ENCODE measurements around the gene GLUD1.
A peak's percentile ranks its signal among the peaks of the same experiment; 100 is the strongest.
"Not testable (repeated sequence)": the region's sequence is repeated elsewhere in the genome, so short reads cannot be mapped to it uniquely, and the experiment has no call there.

The GLUD1 gene

DNA sequence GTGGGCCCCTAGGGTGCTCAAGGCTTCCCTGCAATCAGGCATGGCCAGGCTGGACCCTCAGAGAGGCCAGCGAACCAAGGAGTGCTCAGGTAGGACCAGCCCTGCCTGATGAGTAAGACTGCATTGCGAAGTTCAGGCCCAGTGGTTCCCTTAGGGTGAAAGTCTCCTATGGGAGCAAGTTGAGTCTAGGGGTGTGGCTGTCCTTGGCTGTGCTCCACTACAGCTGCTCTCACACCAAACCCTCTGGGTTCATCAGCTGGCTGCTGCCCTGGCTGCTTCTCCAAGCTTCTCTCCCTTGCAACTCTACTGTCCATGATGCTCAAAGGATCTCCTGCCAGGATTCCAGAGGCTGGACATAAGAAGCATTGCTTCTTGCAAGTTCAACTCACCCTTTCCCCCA, 55.9 kb downstream of the GLUD1 start:
- no peak for DNase-seq

GRCh38 chr10:87038286-87038717, 56.3 kb downstream of the GLUD1 start:
- DNase-seq: no peak

DNA sequence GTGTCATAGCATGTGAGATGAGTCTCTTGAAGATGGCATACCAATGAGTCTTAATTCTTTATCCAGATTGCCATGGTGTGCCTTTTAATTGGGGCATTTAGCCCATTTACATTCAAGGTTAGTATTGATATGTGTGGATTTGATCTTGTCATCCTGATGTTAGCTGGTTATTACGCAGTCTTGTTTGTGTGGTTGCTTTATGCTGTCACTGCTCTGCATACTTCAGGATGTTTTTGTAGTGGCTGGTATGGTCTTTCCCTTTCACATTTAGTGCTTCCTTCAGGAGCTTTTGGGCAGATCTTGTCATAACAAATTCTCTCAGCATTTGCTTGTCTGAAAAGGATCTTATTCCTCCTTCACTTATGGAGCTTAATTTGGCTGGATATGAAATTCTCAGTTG, 58.0 kb downstream of the GLUD1 start:
- no peak for DNase-seq

DNA sequence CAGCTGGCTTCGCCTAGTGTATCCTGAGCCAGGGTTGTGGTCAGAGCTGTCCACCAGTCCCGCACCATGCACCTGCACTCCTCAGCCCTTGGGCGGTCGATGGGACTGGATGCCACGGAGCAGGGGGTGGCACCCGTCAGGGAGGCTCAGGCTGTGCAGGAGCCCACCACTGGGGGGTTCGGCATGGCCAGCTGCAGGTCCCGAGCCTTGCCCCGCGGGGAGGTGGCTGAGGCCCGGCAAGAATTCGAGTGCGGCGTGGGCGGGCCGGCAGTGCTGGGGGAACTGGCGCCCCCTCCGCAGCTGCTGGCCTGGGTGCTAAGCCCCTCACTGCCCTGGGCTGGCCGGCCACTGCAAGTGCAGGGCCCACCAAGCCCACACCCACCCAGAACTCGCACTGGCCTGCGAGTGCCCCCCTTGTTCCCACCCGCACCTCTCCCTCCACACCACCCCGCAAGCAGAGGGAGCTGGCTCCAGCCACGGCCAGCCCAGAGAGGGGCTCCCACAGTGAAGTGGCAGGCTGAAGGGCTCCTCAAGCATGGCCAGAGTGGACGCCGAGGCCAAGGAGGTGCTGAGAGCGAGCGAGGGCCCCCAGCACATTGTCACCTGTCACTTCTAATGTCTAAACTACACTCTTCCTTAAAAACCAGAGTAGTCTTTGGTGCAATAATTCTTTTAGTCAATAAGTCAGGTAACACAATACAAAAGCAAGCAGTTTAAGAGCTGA, 63.6 kb downstream of the GLUD1 start:
- no peak for DNase-seq

- not testable (repeated sequence) for DNase-seq
These were observed 64.2 kb downstream of the GLUD1 start for GRCh38 chr10:87030419-87030818.

- not testable (repeated sequence) for DNase-seq
These were observed 67.7 kb downstream of the GLUD1 start for GRCh38 chr10:87026747-87027508.

DNA sequence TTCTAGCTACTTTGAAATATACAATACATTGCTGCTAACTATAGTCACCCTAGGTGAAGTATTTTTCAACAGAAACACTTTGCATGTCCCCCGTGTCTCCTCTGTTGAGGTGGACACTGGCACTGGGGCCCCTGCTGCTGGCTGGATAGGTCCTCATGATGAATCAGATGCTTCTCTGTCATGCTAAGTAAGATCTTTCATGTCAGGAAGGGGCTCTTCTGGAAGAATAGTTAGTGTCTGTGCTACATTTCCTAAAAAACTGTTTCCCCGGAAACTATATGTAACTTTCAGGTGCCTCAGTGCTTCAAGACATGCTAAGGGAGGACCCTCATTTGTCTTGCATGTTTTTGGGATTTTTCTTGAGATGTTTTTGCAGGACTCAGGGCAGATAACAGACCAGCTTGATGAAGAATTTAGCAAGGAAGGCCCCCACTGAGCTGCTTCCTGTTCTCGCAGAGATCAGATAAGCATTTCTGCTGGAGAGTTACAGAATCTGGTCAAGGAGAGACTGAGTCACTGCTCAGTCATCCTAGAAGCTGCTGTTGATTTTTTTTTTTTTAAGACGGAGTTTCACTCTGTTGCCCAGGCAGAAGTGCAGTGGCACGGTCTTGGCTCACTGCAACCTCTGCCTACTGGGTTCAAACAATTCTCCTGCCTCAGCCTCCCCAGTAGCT, 69.2 kb downstream of the GLUD1 start:
- DNase-seq: peak in 1 of 2 donors; percentile 52

- not testable (repeated sequence) for DNase-seq
These were observed 74.6 kb downstream of the GLUD1 start, which contains the start of gene FAM25A for GRCh38 chr10:87020056-87020455. Gene FAM25A (plus strand): TSS chr10:87020294. CDS start chr10:87020325, 31 bp downstream.

GRCh38 chr10:87019504-87019903, 75.1 kb downstream of the GLUD1 start:
- not testable (repeated sequence) for DNase-seq

DNA sequence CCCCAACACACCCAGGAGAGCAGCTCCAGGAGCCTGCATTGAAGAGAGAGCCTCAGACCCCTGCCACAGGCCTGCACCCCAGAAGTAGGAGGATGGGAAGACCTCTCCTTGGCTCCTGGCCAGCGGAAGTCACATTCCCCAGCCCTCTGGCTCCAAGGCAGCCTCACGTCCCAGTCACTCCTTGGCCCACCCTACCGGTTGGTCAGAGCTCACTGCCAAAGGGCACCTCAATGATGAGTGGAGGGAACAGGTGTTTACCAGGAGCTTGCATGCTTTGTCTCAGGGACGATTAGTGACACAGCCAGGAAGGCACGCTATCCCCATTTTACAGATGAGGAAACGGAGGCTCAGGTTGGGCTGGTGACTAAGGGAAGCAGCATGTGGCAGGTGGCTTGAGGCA, 75.6 kb downstream of the GLUD1 start:
- not testable (repeated sequence) for DNase-seq

DNA sequence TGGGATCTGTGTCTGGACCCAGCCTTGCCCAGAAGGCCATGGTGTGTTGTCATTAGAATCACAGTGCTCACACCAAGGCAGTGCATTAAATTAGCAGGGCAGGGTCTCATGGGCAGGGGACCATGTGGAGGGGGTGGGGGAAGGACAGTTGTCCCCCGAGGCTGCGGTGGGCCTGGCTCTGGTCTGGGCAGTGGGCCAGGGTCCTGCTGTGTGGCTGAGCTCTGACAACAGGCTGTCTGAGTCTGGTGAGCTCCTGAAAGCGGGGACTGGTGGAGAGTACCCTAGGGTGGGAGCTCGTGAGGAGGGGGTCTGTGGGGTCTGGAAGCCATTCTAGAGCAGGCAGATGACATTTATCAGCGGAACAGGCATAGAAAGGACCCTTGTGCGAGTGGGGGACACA, 76.5 kb downstream of the GLUD1 start:
- DNase-seq: not testable (repeated sequence)

DNA sequence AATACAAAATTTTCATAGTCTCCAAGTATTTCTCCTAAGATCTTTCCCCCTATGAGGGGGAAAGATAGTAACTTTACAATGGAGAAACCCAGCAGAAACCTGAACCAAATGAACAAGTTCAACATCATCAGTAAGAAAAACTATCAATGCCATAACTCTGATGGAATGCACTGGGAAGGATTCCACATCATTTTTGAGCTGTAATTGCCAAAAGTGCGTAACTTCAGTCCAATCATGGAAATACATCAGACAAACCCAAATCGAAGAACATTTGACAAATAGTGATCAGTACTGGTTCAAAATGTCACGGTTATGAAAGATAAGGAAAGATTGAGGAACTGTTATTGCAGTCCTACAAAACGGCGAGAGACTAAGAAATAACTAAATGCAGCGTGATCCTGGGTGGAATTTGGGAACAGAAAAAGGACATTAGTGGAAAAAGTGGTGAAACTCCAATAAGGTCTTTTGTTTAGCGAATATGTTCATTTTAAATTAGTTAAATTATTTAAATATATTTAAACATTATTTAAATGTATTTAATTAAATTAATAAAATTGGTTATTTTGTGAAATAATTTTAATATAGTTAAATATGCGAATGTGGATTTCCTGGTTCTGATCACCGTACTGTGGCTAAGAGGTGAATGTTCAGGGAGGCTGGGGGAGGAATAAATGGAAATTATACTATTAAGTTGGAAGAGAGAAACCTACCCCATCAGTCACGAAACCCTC, 79.5 kb downstream of the GLUD1 start:
- not testable (repeated sequence) for DNase-seq

DNA sequence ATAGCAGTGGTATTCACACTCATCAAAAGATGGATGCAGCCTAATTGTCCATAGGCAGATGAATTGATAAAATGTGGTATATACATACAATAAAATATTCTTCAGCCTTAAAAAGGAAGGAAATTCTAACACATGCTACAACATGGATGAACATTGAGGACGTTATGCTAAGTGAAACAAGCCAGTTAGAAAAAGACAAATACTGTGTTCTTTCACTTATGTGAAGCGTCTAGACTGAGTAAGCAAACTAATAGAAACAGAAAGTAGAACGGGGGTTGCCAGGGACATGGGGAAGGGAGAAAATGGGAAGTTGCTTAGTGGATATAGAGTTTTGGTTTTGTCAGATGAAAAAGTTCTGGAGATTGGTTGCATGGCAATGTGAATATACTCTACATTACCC, 81.1 kb downstream of the GLUD1 start:
- DNase-seq: peak in 1 of 2 donors; percentile 35

DNA sequence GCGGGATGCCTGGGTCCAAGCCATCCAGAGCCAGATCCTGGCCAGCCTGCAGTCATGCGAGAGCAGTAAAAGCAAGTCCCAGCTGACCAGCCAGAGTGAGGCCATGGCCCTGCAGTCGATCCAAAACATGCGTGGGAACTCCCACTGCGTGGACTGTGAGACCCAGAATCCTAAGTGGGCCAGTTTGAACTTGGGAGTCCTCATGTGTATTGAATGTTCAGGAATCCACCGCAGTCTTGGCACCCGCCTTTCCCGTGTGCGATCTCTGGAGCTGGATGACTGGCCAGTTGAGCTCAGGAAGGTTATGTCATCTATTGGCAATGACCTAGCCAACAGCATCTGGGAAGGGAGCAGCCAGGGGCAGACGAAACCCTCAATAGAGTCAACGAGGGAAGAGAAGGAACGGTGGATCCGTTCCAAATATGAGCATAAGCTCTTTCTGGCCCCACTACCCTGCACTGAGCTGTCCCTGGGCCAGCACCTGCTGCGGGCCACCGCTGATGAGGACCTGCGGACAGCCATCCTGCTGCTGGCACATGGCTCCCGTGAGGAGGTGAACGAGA, 85.4 kb downstream of the GLUD1 start:
- not testable (repeated sequence) for DNase-seq

- DNase-seq: not testable (repeated sequence)
These were observed 86.3 kb downstream of the GLUD1 start for GRCh38 chr10:87008303-87008702.

DNA sequence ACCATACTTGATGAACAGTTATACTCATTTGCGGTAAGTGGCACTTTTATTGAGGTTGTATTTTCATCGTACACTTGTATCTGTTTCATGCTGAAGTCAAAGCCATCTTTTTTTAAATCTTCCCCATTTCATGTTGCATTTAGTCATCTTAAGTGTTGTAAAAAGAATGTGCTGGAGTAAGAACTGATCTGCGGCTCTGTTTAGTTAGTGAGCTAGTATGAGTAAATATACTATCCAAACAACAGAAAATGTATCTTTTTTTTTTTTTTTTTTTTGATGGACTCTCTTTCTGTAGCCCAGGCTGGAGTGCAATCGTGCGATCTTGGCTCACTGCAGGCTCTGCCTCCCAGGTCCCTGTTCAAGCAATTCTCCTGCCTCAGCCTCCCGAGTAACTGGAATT, 87.0 kb downstream of the GLUD1 start:
- not testable (repeated sequence) for DNase-seq

DNA sequence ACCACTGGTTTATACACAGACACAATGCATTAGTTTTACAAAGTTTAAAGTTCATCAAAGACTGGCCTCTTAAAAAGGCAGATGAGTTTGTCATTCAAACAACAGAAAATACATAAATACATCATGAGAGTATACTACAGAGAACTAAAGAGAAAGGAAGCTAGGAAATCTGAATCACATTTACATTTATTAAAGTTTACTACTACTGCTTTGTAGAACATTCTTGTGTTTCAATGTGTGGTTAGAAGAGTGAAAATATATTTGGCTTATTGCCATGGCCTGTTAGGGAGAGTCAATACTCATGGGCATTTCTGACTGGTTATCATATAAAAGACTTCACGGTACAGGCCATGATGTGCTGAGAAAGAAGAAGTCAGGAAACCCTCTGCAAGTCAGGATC, 87.5 kb downstream of the GLUD1 start:
- DNase-seq: not testable (repeated sequence)

GRCh38 chr10:87000491-87000890, 94.2 kb downstream of the GLUD1 start:
- no peak for DNase-seq

Data from bone marrow (tissue), 2 donors.